SJSA1 (cell line): ENCODE measurements around the gene KCTD2. TPM values are rescaled to one million over a fixed set of nuclear protein-coding genes. Genes with fewer than 3 reads are reported as not detected.

Experiments used
- DNase-seq, 2 experiments: peaks; one replicate each; pipeline ENCODE4 v3.0.0-alpha.2; 2015 to 2020; ENCODE audit warnings: low spot score in 2 of 2, low read depth in 1 of 2
- H3K27ac ChIP-seq: fragments of 250-450 bp; sonication (Bioruptor Pico); 2 replicates; pipeline ENCODE4 v1.5.1; 2020; ENCODE audit warnings: mild to moderate bottlenecking, moderate library complexity
- H3K27me3 ChIP-seq: fragments of 250-450 bp; sonication (Bioruptor Pico); replicated peaks from 2 replicates; pipeline ENCODE4 v1.5.1; 2020; ENCODE audit warnings: mild to moderate bottlenecking, moderate library complexity
- H3K36me3 ChIP-seq: fragments of 250-450 bp; sonication (Bioruptor Pico); 2 replicates; pipeline ENCODE4 v1.5.1; 2020; ENCODE audit warnings: mild to moderate bottlenecking
- H3K4me1 ChIP-seq: fragments of 250-450 bp; sonication (Bioruptor Pico); replicated peaks from 2 replicates; pipeline ENCODE4 v1.6.1; 2021; ENCODE audit warnings: mild to moderate bottlenecking
- H3K4me3 ChIP-seq: fragments of 250-450 bp; sonication (Bioruptor Pico); 2 replicates; pipeline ENCODE4 v1.5.1; 2020; ENCODE audit warnings: mild to moderate bottlenecking
- H3K9me3 ChIP-seq: fragments of 250-450 bp; sonication (Bioruptor Pico); replicated peaks from 2 replicates; pipeline ENCODE4 v1.5.1; 2020; ENCODE audit warnings: mild to moderate bottlenecking
- total RNA-seq: library from RNA; depleted of rRNA; stranded (reverse); fragments of >200 nt; shearing (Covaris generic); gene quantifications from 2 replicates; pipeline ENCODE4 v1.2.3, GENCODE V29; 2014

KCTD2 gene
- total RNA-seq, 1 experiment from 2014 or later = 24.4 TPM

DNA sequence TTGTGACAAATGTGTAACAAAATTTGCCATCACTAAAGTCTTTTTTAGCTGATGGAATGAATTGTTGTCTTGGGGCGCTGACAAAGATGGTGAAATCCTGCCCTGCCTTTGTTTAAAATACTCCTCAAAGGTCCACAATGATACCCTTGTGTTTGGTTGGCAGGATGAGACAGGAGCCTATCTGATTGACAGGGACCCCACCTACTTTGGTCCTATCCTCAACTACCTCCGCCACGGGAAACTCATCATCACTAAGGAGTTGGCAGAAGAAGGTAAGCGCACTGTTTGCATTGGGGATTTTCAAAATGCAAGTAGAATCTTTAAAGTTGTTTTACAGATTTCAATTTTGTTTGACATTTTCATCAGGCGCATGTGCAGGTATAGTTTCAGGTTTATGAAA is 2.0 kb downstream of the KCTD2 start:
- H3K27ac ChIP-seq = no peak overlapping the region
- H3K4me3 ChIP-seq = no peak overlapping the region
- no peak for DNase-seq
- H3K4me1 ChIP-seq = peaks cover 16% of the 10 kb centered on the region
- peaks cover 52% of the 10 kb centered on the region for H3K36me3 ChIP-seq
- no peaks in the 10 kb centered on the region for H3K9me3 ChIP-seq
- no peaks in the 10 kb centered on the region for H3K27me3 ChIP-seq

DNA sequence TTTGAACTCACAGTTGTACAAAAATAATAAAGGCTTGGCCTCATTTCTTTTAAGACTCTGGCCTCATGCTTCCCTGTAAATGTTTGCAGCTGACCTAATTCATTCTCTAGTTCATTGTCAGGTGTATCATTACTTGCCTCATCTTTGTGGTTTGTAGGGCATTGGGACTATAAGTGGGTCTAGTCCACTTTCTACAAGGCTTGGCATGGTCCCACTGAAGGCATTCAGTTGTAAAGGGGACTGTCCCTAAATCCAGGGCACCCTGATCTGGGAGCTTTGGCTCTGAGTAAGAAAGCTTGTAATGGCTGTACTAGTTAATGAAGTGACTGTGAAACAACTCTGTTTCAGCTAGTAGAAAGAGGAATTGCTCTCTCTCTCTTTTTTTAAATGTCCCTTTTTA is 2.7 kb downstream of the KCTD2 start:
- H3K27ac ChIP-seq = no peak overlapping the region
- H3K4me1 ChIP-seq = peaks cover 16% of the 10 kb centered on the region
- peaks cover 55% of the 10 kb centered on the region for H3K36me3 ChIP-seq
- no peak for DNase-seq
- H3K9me3 ChIP-seq = no peaks in the 10 kb centered on the region
- H3K27me3 ChIP-seq = no peaks in the 10 kb centered on the region
- H3K4me3 ChIP-seq = no peak overlapping the region

DNA sequence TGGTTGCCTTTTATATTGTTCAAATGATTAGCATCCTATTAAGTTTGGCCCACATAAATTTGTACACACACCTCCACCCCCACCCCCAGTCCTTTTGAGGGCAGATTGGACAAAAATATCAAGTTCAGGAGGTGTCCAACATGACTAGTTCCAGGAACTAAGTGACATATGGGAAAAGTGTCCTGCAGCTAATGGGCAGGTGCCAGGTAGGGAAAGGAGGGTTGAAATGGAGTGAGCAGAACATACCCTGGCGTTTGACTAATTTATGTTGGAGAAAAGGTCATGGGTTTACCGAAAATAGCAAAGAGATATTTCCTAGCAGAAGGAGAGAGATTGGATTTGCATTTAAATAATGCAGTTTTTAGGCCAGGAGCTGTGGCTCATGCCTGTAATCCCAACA is 4.9 kb downstream of the KCTD2 start:
- Histone ChIP-seq H3K4me3 (no peak overlapping the region), H3K4me1 (peaks cover 13% of the 10 kb centered on the region), H3K27me3 (no peaks in the 10 kb centered on the region), H3K27ac (no peak overlapping the region), H3K36me3 (peaks cover 67% of the 10 kb centered on the region), H3K9me3 (no peaks in the 10 kb centered on the region)
- no peak for DNase-seq

DNA sequence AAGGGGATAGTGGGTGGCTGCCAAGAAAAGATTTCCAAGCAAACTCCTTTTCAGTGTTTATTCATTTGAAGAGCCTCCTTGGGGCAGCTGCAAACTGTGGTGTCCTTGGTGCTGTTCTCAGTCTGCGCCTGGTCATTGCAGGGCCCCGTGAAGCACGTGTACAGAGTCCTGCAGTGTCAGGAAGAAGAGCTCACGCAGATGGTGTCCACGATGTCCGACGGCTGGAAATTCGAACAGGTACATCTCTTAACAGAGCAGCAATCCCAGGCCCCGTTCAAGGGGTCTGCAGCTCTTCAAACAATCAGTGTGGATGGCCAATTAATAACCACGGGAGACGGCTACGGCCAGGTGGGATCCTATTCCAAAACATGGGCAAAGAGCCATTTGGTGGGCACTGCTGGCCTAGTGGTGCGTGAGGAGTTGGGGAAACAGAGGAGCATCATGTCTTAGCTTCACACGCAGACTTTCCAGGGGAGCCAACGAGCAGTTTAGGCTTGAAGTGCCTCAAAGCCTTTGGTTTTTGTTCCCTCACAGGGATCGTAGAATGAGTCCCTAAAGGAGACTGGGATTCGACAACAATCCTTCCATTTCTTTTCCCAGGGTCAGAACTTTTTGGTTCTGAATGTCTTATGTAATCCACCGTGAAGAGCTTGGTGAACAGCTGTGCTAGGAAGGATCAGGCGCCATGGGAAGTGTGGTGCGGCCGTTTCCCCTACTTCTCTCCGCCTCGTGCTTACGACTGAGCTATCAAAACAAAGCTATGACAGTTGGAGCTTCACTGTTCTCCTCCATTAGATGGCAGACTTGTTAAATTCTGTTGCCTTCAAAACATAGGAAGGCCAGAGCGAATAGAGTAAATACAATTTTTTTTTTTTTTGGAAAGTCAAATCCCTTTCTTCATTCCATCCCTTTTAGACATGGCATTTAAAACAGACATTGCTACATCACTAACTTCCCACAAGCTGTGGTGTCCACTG is 12.6 kb downstream of the KCTD2 start:
- Histone ChIP-seq H3K4me3 (no peak overlapping the region), H3K27me3 (no peaks in the 10 kb centered on the region), H3K9me3 (no peaks in the 10 kb centered on the region), H3K36me3 (peaks cover 78% of the 10 kb centered on the region), H3K4me1 (no peaks in the 10 kb centered on the region), H3K27ac (no peak overlapping the region)
- peak in 1 of 2 experiments; percentile 42 for DNase-seq

DNA sequence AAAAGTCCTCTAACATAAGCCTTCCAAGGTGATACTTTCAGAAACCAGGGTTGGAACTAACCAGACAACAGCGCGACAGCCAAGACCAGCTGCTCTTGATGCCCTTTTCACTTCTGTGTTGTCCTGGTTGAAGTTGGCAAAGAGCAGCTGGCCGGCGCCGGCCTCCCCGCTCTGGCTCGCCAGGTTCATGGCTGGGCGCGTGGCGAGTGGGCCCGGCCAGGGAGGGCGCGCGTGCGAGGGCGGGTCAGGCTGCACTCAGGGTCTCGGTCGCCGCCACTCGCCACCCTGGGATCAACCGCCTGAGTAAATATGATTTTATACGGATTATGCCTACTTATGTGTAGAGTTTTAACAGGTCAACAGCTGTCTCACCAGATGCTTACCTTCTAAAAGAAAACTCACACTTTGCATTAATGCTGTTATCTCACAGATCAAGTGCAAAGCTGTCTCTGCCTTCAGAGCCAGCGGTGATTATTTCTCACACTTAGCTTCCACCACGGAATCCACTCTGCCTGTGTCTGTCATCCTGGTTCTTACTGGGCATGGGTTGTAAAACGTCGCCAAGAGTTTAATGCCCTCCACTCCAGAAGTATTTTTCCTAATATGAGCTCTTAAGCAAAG is 13.5 kb downstream of the KCTD2 start:
- no peak overlapping the region for H3K27ac ChIP-seq

DNA sequence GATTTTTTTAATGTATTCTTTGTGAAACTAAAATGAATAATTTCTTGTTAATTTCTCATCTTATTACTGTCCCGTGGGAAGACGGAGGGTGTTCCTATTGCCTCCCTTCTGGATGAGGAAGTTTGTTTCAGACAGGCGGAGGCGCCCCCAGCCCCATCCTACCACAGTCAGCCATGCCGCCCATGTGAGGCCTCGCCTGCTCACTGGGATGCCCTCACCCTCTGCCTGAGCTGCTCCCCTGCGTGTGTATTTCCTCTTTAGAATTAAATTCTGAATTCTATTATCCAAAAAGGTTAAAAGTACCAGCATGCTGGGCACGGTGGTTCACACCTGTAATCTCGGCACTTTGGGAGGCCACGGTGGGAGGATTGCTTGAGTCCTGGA is 14.0 kb downstream of the KCTD2 start:
- H3K27ac ChIP-seq = no peak overlapping the region

More for the DNA sequence above, 13.5 kb downstream of the KCTD2 start:
- H3K4me3 ChIP-seq = no peak overlapping the region
- no peaks in the 10 kb centered on the region for H3K9me3 ChIP-seq
- DNase-seq = no peak
- H3K4me1 ChIP-seq = no peaks in the 10 kb centered on the region
- H3K36me3 ChIP-seq = peaks cover 78% of the 10 kb centered on the region
- no peaks in the 10 kb centered on the region for H3K27me3 ChIP-seq

DNA sequence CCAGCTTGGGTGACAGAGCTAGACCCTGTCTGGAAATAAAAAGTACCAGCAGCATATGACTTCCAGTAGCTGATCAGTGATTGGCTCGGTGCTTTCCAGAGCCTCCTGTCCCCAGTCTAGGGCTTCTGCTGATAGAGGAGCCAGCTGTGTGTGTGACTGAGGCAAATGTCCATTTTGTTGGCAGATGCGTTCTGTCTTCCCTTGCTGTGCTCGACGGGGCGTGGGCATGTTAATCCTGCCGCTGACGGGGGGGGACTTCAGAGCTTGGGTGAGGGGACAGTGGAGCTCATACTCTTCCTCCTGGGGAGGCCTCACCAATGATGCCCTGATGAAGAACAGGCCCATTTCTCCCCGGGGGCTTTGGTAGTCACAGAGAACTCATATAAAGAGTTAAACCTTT is 14.6 kb downstream of the KCTD2 start:
- Histone ChIP-seq H3K27me3 (no peaks in the 10 kb centered on the region), H3K4me3 (no peak overlapping the region), H3K9me3 (no peaks in the 10 kb centered on the region), H3K36me3 (peaks cover 70% of the 10 kb centered on the region), H3K4me1 (no peaks in the 10 kb centered on the region), H3K27ac (no peak overlapping the region)
- DNase-seq = no peak

More for the DNA sequence above, 14.0 kb downstream of the KCTD2 start:
- no peak overlapping the region for H3K4me3 ChIP-seq
- no peaks in the 10 kb centered on the region for H3K27me3 ChIP-seq
- no peaks in the 10 kb centered on the region for H3K9me3 ChIP-seq
- peaks cover 76% of the 10 kb centered on the region for H3K36me3 ChIP-seq
- DNase-seq = no peak
- no peaks in the 10 kb centered on the region for H3K4me1 ChIP-seq

DNA sequence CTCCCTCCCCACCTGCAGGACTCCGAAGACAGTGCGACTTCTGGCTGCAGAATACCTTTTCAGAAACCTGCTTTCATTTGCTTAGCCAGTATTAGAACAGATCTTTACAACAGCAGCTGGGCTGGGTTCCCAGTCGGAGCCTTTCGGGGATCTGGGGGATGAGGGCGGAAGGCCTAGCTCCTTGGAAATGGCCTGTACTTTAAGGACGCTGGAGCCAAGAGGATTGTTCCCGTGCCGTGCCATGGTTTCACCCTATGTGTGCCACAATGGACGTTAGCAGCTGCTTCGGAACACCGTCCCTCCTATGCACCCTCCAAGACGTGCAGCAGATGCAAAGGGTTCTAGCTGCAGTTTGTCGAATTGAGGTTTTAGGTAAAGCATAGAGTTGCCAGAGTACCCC is 16.2 kb downstream of the KCTD2 start:
- H3K36me3 ChIP-seq = peaks cover 60% of the 10 kb centered on the region
- H3K27ac ChIP-seq = no peak overlapping the region
- no peaks in the 10 kb centered on the region for H3K9me3 ChIP-seq
- H3K27me3 ChIP-seq = no peaks in the 10 kb centered on the region
- H3K4me3 ChIP-seq = no peak overlapping the region
- no peaks in the 10 kb centered on the region for H3K4me1 ChIP-seq
- no peak for DNase-seq

DNA sequence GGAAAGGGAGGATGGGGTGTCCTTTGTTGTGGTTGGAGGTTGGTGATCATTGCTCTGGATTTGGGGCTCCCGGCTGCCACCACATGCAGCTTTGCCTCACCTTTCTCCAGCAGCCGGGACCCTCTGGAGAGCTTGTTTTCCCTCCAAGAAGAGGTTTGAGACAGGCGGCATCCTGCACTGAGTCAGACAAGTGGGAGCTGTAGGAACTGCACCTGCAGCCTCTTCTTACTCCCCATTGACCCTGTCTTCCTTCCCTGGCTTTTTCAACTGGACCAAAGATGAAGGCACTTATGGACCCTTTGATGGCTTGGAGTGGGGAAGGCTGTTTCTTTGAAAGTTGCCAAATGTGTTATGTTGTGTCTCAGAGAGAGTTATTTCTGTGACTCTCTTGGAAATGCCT is 16.6 kb downstream of the KCTD2 start:
- no peak overlapping the region for H3K27ac ChIP-seq
- H3K27me3 ChIP-seq = no peaks in the 10 kb centered on the region
- no peak overlapping the region for H3K4me3 ChIP-seq
- H3K4me1 ChIP-seq = no peaks in the 10 kb centered on the region
- peaks cover 60% of the 10 kb centered on the region for H3K36me3 ChIP-seq
- no peak for DNase-seq
- H3K9me3 ChIP-seq = no peaks in the 10 kb centered on the region

DNA sequence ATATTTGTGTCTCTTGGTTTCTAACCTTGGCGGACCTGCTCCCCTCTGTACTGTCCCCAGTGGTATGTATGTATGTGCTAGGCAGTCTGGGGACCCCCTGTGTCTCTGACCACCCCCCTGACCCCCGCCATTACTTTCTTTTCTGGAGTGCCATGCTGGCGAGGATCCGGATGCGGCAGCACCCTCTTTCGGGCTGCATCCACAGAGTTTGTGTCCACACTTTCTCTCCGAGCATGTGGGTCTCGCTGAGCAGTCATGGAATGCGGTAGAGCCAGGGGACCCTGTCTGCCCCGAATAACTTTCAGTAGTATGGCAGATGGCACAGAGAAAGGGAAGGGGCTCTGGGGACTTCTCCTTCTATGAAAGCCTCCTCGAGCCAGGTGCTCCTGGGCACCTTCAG is 17.0 kb downstream of the KCTD2 start:
- DNase-seq = no peak
- H3K36me3 ChIP-seq = peaks cover 60% of the 10 kb centered on the region
- H3K27ac ChIP-seq = no peak overlapping the region
- H3K27me3 ChIP-seq = no peaks in the 10 kb centered on the region
- no peaks in the 10 kb centered on the region for H3K4me1 ChIP-seq
- H3K9me3 ChIP-seq = no peaks in the 10 kb centered on the region
- no peak overlapping the region for H3K4me3 ChIP-seq

DNA sequence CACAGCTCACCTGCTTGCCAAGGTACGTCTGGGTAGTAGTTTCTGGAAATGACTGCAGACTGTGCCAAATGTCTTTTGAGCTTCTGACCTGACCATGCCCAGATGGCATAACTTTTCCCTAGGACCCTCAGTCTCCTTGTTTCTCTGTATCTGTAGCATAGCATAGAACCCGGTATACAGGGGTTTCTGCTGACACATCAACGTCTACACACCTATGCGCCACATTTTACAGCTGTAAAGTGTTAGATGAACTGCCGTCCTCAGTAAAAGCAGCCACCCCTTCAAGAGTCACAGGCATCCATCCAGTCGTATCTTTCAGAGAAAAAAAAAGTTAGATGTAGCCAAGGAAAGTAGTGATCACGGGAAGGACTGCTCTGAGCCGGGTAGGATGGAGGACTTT is 17.4 kb downstream of the KCTD2 start:
- no peak overlapping the region for H3K4me3 ChIP-seq
- H3K27ac ChIP-seq = no peak overlapping the region
- H3K9me3 ChIP-seq = no peaks in the 10 kb centered on the region
- peaks cover 58% of the 10 kb centered on the region for H3K36me3 ChIP-seq
- no peak for DNase-seq
- no peaks in the 10 kb centered on the region for H3K4me1 ChIP-seq
- no peaks in the 10 kb centered on the region for H3K27me3 ChIP-seq

DNA sequence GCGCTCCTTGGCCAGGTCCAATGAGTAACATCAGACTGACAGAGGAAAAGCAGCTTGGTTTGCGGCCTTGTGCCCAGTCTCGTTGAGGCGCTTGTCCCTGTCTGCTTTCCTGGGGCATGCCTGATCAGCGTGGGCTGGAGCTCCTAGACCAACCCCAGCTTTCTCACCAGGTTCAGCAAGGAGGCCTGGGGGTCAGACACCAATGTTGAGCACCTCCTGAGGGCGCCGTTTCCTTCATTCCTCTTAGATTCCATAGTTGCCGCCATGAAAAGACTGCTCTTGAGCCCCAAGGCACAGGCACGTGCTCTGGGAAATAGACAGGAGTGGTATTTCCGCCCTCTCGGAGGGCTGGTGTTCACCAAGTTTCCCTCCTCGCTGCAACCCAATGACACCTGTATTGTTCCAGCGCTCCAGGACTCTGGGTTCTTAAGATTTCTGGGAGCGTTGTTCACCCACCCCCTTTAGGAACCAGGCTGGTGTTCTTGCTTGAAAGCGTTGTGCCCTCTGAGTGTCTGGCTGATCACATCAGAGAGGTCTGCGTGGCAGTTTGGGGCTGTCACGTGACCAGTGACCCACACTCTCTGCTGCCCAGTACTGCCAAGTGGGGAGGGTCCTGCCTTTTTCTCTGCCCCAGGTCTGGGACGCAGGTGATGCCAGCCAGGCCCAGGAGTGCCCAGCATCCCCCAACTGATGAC is 18.0 kb downstream of the KCTD2 start:
- Histone ChIP-seq H3K4me3 (no peak overlapping the region), H3K27ac (no peak overlapping the region)
- DNase-seq = no peak

DNA sequence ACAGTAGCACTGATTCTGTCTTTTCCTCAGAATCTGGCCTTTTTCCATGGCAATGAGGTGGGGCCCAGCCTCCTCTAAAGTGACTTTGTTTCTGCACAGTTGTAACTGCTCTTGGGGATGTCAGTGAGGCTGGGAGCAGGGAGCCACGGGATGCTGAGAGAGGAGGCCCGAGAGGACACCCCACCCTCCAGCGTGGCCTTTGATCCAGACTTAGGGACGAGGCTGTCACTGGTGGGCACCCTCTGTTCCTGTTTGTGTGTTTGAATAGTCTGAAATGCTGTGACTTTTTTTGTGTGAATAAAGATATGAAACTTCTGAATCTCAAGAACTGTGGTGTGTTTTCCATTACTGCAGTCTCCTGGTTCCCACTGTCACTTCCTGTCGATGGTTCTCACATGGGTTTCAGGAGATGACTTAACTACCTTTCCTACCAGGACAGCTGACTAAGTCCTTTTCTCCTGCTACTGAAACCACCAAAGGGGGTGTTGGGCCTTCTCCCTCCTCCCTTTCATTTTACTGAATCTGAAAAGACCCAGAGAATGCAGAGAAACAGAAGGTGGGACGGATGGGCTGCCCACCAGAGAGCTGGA is 18.6 kb downstream of the KCTD2 start:
- Histone ChIP-seq H3K36me3 (peaks cover 47% of the 10 kb centered on the region), H3K4me3 (no peak overlapping the region), H3K27me3 (no peaks in the 10 kb centered on the region), H3K27ac (no peak overlapping the region), H3K4me1 (no peaks in the 10 kb centered on the region), H3K9me3 (no peaks in the 10 kb centered on the region)
- no peak for DNase-seq

More for the DNA sequence above, 18.0 kb downstream of the KCTD2 start:
- H3K36me3 ChIP-seq = peaks cover 54% of the 10 kb centered on the region
- no peaks in the 10 kb centered on the region for H3K4me1 ChIP-seq
- H3K9me3 ChIP-seq = no peaks in the 10 kb centered on the region
- H3K27me3 ChIP-seq = no peaks in the 10 kb centered on the region
